HK-2 (cell line): ENCODE measurements around the gene PPARD.
A peak's percentile ranks its signal among the peaks of the same experiment; 100 is the strongest.
"Not testable (repeated sequence)": the region's sequence is repeated elsewhere in the genome, so short reads cannot be mapped to it uniquely, and the experiment has no call there.

Source experiments
- DNase-seq: peaks from one replicate; pipeline ENCODE4 v3.0.0-alpha.2; 2018; ENCODE audit not compliant: unreplicated experiment

Gene PPARD

DNA sequence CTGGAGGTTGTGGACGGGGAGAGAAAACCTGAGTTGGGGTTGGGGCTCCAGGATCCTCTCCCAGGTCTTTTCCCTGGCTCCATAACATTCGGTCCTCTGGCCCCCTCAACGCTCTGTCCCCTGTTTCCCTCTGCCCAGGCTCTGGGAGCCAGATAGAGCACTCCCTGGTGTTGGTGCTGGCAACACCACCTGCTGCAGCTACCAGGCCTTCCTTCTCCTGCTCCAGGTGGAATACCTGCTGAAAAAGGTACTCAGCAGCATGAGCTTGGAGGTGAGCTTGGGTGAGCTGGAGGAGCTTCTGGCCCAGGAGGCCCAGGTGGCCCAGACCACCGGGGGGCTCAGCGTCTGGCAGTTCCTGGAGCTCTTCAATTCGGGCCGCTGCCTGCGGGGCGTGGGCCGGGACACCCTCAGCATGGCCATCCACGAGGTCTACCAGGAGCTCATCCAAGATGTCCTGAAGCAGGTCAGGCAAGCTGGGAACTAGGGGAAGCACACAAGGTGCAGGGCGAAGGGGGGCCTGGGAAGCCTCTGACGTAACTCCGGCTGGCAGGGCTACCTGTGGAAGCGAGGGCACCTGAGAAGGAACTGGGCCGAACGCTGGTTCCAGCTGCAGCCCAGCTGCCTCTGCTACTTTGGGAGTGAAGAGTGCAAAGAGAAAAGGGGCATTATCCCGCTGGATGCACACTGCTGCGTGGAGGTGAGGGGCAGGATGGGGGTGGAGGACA is 30.1 kb upstream of the PPARD start:
- no peak for DNase-seq

DNA sequence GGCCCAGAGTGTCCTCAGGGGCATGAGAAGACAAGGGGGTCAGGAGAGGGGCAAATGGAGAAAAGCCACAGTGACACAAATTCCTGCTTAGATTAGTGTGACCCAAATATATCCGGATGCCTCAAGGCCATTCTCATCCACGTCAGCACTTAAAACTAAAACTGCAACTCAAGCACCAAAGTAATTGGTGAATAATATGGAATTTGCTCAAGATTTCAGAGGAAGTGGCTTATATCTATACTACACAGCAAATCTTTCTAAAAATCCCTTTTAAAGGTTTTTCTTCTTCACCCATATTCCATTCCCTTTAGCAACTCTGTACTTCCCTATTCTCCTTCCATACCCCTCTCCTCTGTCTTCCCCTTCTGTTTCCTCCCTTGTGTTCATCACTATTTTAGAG is 29.6 kb upstream of the PPARD start:
- DNase-seq = no peak

DNA sequence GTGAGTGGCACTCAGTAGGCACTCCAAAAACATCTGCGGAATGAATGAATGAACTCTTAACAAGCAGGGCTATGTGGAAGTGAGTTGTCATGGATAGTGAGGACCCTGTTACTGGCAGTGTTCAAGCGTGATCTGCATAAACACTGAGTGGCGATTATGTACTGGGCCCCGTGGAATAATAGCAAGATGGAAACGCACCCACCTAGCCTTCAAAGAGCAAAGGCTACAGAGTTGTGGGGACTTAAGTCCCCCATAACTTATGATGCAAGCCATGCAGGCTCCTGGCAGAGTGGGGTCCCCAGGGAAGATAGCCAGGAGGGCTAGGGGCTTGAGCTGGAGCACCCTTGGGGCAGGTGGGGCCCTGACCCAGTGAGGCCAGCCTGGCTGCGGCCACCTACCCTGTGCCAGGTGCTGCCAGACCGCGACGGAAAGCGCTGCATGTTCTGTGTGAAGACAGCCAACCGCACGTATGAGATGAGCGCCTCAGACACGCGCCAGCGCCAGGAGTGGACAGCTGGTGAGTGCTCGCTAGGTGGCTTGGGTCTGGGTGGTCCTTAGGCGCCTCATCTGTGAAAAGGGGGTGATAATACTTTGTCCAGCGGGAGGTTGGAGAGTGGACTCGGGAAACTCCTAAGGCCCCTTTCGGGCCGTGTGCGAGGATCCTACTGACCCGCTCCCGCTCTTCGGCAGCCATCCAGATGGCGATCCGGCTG is 24.7 kb upstream of the PPARD start:
- DNase-seq = peak; percentile 26

DNA sequence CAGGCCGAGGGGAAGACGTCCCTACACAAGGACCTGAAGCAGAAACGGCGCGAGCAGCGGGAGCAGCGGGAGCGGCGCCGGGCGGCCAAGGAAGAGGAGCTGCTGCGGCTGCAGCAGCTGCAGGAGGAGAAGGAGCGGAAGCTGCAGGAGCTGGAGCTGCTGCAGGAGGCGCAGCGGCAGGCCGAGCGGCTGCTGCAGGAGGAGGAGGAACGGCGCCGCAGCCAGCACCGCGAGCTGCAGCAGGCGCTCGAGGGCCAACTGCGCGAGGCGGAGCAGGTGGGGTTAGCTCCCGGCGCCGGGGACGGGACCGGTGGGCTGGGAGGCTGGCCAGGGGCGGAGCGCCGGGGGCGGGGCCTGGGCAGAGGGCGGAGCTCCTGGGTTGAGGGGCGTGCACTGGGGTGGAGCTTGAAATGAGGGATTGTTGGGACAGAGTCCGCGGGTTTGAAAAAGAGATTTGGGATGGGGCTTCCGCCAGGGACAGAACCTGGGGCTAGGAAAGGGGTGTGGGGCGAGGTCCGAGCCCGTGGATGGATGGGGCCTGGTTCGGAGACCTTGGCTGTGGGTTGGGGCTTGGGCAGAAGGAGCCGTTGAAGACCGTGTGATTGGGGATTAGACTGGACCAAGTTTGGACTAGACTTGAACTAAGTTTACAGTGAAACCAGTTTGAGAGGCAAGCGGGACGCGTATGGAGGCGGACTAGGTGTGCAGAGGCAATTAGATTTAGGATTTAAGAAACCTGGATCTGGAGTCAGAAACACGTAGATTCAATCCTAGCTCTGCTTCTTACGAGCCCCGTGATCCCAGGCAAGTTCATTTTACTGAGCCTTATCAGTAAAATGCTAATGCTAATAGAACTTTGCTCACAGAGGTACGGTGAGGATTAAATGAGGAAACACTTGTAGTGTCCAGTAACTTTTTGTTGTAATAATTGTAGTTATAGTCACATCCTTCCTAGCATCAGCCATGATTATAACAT is 23.9 kb upstream of the PPARD start:
- DNase-seq = peak; percentile 88

DNA sequence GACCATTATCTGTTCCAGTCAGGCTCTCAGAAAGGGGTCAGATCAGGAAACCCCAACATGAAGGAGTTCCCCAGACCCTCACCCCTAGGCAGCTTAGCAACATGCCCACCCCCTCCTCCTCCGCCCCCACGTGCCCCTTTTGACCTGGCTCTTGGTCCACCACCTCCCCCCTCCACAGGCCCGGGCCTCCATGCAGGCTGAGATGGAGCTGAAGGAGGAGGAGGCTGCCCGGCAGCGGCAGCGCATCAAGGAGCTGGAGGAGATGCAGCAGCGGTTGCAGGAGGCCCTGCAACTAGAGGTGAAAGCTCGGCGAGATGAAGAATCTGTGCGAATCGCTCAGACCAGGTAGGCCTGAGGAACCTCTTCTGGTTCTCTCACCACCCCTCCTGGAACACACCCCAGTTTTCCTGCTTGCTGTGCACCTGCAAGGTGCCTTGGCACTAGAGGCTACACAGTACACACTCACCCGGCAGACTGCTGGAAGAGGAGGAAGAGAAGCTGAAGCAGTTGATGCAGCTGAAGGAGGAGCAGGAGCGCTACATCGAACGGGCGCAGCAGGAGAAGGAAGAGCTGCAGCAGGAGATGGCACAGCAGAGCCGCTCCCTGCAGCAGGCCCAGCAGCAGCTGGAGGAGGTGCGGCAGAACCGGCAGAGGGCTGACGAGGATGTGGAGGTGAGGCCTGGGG is 22.9 kb upstream of the PPARD start:
- no peak for DNase-seq

DNA sequence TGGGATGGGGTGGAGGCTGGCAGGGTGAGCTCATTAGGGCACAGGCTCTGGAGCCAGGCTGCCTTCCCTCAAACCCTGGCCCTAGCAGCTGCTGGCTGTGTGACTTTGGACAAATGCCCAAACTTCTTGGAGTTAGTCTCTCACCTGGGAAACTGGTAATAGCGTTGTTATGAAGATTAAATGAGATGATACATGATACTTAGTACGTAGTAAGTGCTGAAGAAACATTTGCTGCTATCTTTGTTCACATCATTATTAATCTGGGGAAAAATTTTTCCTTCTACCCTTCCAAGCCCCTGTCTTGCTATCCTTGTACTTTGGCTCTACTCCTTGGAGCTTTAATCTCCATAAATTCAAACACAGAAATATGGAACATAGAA is 22.3 kb upstream of the PPARD start:
- DNase-seq = no peak

DNA sequence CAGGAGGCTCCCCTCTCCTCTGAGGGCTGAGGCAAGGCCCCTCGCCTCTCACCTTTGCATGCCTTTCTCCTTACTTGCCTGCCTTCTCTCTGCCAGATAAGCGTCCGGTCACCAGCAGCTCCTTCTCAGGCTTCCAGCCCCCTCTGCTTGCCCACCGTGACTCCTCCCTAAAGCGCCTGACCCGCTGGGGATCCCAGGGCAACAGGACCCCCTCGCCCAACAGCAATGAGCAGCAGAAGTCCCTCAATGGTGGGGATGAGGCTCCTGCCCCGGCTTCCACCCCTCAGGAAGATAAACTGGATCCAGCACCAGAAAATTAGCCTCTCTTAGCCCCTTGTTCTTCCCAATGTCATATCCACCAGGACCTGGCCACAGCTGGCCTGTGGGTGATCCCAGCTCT is 21.3 kb upstream of the PPARD start:
- no peak for DNase-seq

DNA sequence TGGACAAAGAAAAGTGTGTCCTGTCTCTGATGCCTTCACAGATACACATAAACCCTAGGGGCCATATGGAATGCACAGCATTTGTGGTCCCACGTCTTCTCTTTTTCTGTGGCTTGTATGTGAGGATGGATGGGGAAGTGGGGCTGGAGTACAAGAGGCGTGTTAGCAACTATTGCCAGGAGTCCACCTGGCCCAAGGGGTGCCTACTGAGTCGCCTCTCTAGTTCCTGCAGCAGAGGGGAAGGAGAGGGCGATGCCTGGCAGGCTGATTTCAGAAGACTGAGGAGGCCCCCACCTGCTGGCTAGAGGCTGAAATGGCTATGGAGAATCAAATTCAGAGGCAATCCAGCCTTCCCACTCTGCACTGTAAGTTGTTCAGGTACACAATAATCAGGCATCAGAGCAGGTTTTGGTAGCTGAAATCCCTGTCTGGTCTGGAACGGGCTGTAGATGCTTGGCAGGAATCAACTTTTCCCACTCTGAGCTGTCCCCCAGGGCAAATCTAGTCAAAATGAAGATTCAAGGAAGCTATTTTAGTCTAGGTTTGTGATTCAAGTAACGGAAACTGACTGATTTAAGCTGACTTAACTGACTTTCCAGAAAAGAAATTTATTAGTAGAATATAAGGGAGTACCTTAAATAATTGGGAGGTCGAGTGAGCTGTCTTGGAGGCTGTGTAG is 14.9 kb upstream of the PPARD start:
- peak; percentile 50 for DNase-seq

DNA sequence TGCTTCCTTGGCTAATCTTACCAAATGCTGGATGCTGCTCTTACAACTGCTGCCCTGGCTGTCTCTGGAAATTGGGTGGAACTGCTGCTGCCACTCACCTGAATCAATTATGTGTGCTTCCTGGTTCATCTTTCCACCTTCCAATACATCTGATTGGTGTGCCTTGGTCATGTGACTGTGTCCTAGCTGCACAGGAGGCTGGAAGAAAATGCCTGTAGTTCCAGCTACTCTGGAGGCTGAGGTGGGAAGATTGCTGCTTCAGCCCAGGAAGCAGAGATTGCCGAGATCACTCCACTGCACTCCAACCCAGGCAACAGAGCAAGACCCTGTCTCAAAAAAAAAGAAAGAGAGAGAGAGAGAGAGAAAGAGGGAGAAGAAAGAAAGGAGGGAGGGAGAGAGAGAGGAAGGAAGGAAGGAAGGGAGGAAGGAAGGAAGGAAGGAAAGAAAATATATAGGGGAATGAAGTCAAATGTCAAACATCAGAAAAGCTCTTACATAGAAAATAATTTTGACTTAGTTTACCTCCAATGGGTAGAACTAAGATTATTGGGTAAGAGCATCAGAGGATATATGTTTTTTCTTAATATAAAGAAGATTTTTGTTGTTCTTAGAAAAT is 14.1 kb upstream of the PPARD start:
- no peak for DNase-seq

DNA sequence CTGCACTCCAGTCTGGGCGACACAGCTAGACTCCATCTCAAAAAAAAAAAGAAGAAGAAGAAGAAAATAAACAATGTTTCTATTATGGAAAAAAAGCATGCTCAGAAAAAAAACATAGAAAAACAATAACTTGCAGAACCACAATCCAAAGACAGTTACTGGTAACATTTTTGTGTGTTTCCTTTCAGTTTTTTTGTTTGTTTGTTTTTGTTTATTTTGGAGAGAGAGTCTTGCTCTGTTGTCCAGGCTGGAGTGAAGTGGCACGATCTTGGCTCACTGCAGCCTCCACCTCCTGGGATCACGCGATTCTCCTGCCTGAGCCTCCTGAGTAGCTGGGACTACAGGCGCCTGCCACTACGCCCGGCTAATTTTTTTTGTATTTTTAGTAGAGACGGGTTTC is 13.4 kb upstream of the PPARD start:
- not testable (repeated sequence) for DNase-seq

DNA sequence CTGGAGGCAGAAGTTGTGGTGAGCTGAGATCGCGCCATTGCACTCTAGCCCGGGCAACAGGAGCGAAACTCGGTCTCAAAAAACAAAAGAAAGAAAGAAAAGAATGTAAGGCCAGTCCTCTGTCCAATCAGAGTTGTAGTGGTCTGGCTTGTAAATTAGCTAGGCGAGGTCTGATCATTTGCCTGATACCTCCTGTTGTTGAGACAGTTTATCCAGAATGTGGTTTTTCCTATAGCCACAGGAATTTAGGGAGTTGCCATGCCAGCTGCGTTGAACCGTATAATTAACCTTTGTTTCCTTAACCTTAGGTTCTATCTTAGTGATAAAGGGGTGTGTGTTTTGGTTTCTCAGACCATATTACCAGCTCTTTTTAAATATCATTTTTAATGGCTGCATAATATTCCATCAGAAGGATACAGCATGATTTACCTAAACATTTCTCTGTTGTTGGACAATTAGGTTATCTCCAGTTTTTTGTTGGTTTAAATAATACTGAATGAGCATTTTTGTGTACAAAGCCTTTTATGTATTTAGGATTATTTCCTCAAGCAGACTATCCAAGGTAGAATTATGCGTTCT is 11.7 kb upstream of the PPARD start:
- no peak for DNase-seq

DNA sequence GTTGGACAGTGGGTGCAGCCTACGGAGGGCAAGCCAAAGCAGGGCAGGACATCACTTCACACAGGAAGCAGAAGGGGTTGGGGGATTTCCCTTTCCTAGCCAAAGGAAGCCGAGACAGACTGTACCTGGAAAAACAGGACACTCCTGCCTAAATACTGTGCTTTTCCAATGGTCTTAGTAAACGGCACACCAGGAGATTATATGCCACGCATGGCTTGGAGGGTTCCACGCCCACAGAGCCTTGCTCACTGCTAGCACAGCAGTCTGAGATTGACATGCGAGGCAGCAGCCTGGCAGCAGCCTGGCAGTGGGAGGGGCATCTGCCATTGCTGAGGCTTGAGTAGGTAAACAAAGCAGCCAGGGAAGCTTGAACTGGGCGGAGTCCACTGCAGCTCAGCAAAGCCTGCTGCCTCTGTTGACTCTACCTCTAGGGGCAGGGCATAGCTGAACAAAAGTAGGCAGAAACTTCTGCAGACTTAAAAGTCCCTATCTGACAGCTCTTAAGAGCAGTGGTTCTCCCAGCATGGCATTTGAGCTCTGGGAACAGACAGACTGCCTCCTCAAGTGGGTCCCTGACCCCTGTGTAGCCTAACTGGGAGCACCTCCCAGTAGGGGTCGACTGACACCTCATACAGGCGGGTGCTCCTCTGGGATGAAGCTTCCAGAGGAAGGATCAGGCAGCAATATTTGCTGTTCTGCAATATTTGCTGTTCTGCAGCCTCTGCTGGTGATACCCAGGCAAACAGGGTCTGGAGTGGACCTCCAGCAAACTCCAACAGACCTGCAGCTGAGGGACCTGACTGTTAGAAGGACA is 10.1 kb upstream of the PPARD start:
- peak; percentile 20 for DNase-seq

DNA sequence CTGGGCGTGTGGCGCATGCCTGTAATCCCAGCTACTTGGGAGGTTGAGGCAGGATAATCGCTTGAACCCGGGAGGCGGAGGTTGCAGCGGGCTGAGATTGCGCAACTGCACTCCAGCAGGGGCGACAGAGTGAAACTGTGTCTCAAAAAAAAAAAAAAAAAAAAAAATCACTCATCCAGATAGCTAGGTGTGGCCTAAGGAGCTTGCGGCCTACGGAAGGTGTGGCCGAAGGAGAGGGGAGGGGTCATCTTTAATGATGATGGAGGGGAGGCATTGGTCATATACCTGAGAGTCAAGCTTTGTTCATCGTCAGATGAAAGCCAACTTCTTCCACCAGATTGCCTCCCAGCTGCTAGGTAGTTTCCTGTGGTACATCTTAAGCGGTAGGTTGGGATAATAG is 801 bp upstream of the PPARD start:
- DNase-seq = no peak

DNA sequence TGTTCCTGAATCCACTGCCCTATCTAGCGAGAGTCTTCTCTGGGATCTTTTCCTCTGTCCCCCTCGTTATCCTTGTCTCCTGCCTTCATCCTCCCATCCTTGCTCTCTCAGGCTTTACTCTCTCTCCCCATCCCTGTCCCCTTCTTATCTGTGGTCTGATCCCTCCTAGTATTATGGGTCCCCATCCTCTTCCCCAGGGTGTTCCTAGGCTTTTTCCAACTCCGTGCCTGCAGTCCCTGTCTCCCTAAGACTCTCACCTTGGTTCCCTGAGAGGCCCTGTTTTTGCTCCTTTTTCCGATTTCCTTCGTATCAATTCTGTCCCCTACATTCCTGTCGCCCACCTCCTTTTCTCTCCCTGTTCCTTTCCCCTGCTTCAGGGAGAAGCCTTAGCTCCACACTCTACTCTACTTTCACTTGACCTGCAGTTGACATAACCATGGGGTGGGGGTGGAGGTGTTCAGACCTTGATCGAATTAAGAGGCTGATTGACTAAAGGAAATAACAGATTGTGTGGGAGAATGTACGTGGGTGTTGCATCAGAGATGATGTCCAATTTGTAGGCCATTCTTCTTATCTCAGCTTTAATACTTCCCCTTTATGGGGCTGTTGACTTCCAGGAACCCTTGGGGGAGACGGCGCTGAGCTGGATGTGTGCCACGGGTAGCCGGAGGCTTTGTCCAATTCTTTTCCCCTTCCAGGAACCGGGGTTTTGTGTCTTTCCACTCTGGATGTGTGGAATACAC is 905 bp downstream of the PPARD start:
- DNase-seq = no peak

DNA sequence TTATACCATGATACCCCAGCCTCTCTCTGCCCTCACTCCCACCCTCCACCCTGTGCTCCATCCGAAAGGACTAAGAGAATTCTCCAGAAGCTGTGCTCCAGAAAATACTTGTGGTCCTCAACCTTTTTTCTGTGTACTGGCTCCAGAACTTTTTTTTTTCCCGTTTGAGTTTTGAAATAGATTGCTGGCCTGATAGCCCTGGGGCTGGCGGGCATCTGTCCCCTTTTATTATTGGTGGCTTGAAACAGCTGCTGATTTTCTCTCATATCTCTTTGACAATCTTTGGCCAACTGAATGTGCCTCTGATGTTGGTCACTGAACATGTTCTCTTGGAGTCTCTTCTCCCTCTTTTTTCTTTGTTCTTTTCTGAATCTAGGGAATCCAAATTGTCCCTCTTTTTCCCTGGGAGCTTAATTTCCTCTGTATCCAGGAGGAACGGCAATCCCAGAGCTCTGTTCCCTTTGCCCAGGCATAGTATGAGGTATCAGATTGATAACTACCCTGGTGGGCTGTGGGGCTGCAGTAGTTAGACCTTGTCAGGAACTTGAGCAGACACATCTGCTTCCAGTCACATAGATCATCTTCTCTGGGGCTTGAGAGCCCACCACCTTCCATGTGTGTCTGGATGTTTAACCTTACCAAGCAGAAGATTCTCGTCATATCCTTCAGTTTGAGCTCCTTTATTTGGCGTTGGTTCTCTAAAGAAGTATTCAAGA is 1.6 kb downstream of the PPARD start:
- no peak for DNase-seq

DNA sequence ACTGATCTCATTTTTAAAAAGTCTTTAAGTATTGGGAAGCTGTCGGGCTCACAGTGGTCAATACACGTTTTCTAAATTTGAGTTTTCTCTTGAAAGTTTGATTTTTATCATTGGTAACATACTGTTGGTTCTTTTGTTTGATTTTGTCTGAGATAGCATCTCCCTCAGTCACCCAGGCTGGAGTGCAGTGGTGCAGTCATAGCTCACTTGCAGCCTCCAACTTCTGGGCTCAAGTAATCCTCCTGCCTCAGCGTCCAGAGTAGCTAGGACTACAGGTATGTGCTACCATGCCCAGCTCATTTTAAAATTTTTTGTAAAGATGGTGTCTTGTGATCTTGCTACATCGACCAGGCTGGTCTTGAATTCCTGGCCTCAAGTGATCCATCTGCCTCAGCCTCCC is 9.1 kb downstream of the PPARD start:
- no peak for DNase-seq

DNA sequence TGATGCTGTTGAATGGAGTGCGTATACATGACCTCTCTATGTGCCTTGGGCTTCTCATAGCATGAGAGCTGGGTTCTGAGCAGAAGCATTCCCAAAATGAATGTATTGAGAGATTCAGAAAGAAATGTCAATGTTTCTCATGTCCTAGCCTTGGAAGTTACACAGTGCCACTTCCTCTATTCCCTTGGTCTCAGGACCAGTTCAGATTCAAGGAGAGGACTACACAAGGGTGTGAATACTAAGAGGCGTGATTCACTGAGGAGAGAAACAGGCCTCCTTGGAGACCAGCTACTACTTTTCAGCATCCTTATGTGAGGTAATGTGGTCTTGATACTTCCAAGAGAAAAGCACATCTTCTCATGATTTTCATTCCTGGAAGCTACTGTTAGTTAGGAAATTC is 10.4 kb downstream of the PPARD start:
- DNase-seq = no peak
